ENCODE results near the gene ARL16. TPM values are rescaled to one million over a fixed set of nuclear protein-coding genes. Genes with fewer than 3 reads are reported as not detected.

The ARL16 gene
- total RNA-seq, 1 donor from 2014 or later, result 38.6 TPM

GRCh38 chr17:81685108-81685507 lies 1.5 kb upstream of the ARL16 start:
- peaks cover 97% of the 10 kb centered on the region for H3K79me2 ChIP-seq (ENCODE audit: insufficient read depth, low read length)
- no peaks in the 10 kb centered on the region for H3K27me3 Mint-ChIP-seq (ENCODE audit: low read depth, unreplicated experiment)
- H3K27ac ChIP-seq (ENCODE audit: low read depth, low read length), result peak overlapping the region; percentile 95

GRCh38 chr17:81684442-81684911 lies 880 bp upstream of the ARL16 start:
- Mint-ChIP-seq H3K4me1 (ENCODE audit: low read depth, unreplicated experiment) (peaks cover 14% of the 10 kb centered on the region), H3K27me3 (ENCODE audit: low read depth, unreplicated experiment) (no peaks in the 10 kb centered on the region), H3K27ac (ENCODE audit: unreplicated experiment) (peak overlapping the region; percentile 93), H3K9me3 (ENCODE audit: unreplicated experiment) (no peaks in the 10 kb centered on the region), H3K36me3 (ENCODE audit: low read depth, unreplicated experiment) (peaks cover 10% of the 10 kb centered on the region), H3K4me3 (ENCODE audit: unreplicated experiment) (peak overlapping the region; percentile 93)
- Histone ChIP-seq H2AFZ (ENCODE audit: low read depth, low read length) (no peak overlapping the region), H3K27ac (ENCODE audit: low read depth, low read length) (peak overlapping the region; percentile 95), H3K4me2 (ENCODE audit: low read length) (peak overlapping the region; percentile 97), H4K20me1 (ENCODE audit: insufficient read depth, low read length) (peaks cover 72% of the 10 kb centered on the region), H3K79me2 (ENCODE audit: insufficient read depth, low read length) (peaks cover 93% of the 10 kb centered on the region), H3K36me3 (ENCODE audit: insufficient read depth, low read length) (peaks cover 20% of the 10 kb centered on the region), H3K9me3 (ENCODE audit: insufficient read depth, low read depth, low read length) (no peaks in the 10 kb centered on the region), H3K9ac (ENCODE audit: low read length) (peak overlapping the region; percentile 93), H3K27me3 (ENCODE audit: insufficient read depth, low read length) (no peaks in the 10 kb centered on the region), H3K4me3 (ENCODE audit: insufficient read depth, low read depth, low read length) (peak overlapping the region; percentile 79), H3K4me1 (ENCODE audit: insufficient read depth, low read length) (peaks cover 29% of the 10 kb centered on the region)
- no peak for TF ChIP-seq CTCF (IDR thresholded peaks at IDR 0.05; ENCODE audit: insufficient read depth, low read depth, low read length)
- no peak for TF ChIP-seq EZH2 (IDR thresholded peaks at IDR 0.05; ENCODE audit: insufficient read depth, low read length)
- DNase-seq (ENCODE audit: low read depth) (no peak), FAIRE-seq (no peak)

More at GRCh38 chr17:81685108-81685507, 1.5 kb upstream of the ARL16 start:
- peak overlapping the region; percentile 93 for H3K27ac Mint-ChIP-seq (ENCODE audit: unreplicated experiment)
- DNase-seq (ENCODE audit: low read depth), result peak; percentile 66
- H3K4me2 ChIP-seq (ENCODE audit: low read length), result peak overlapping the region; percentile 97
- peaks cover 29% of the 10 kb centered on the region for H3K4me1 ChIP-seq (ENCODE audit: insufficient read depth, low read length)
- FAIRE-seq, result no peak
- peak overlapping the region; percentile 79 for H3K4me3 ChIP-seq (ENCODE audit: insufficient read depth, low read depth, low read length)
- H3K9me3 Mint-ChIP-seq (ENCODE audit: unreplicated experiment), result no peaks in the 10 kb centered on the region
- no peaks in the 10 kb centered on the region for H3K27me3 ChIP-seq (ENCODE audit: insufficient read depth, low read length)
- H3K4me1 Mint-ChIP-seq (ENCODE audit: low read depth, unreplicated experiment), result peaks cover 14% of the 10 kb centered on the region
- peaks cover 14% of the 10 kb centered on the region for H3K36me3 Mint-ChIP-seq (ENCODE audit: low read depth, unreplicated experiment)
- H2AFZ ChIP-seq (ENCODE audit: low read depth, low read length), result no peak overlapping the region
- H3K4me3 Mint-ChIP-seq (ENCODE audit: unreplicated experiment), result peak overlapping the region; percentile 93
- TF ChIP-seq CTCF (IDR thresholded peaks at IDR 0.05; ENCODE audit: insufficient read depth, low read depth, low read length) (no peak), EZH2 (IDR thresholded peaks at IDR 0.05; ENCODE audit: insufficient read depth, low read length) (no peak)
- H3K9me3 ChIP-seq (ENCODE audit: insufficient read depth, low read depth, low read length), result no peaks in the 10 kb centered on the region
- H3K36me3 ChIP-seq (ENCODE audit: insufficient read depth, low read length), result peaks cover 20% of the 10 kb centered on the region
- H3K9ac ChIP-seq (ENCODE audit: low read length), result peak overlapping the region; percentile 93
- H4K20me1 ChIP-seq (ENCODE audit: insufficient read depth, low read length), result peaks cover 75% of the 10 kb centered on the region

- no peak for DNase-seq (ENCODE audit: low read depth)
- Histone ChIP-seq H3K4me3 (ENCODE audit: insufficient read depth, low read depth, low read length) (peak overlapping the region; percentile 81), H3K4me2 (ENCODE audit: low read length) (peak overlapping the region; percentile 94)
These were observed 401 bp downstream of the ARL16 start for GRCh38 chr17:81683208-81683583.

More at GRCh38 chr17:81683208-81683583, 401 bp downstream of the ARL16 start:
- TF ChIP-seq EZH2 (IDR thresholded peaks at IDR 0.05; ENCODE audit: insufficient read depth, low read length), result no peak
- no peak for TF ChIP-seq CTCF (IDR thresholded peaks at IDR 0.05; ENCODE audit: insufficient read depth, low read depth, low read length)
- Mint-ChIP-seq H3K4me3 (ENCODE audit: unreplicated experiment) (peak overlapping the region; percentile 92), H3K27ac (ENCODE audit: unreplicated experiment) (peak overlapping the region; percentile 83), H3K27me3 (ENCODE audit: low read depth, unreplicated experiment) (no peaks in the 10 kb centered on the region), H3K36me3 (ENCODE audit: low read depth, unreplicated experiment) (peaks cover 8% of the 10 kb centered on the region), H3K9me3 (ENCODE audit: unreplicated experiment) (no peaks in the 10 kb centered on the region), H3K4me1 (ENCODE audit: low read depth, unreplicated experiment) (peaks cover 14% of the 10 kb centered on the region)
- H3K27me3 ChIP-seq (ENCODE audit: insufficient read depth, low read length), result no peaks in the 10 kb centered on the region
- H4K20me1 ChIP-seq (ENCODE audit: insufficient read depth, low read length), result peaks cover 59% of the 10 kb centered on the region
- no peak for FAIRE-seq
- H3K79me2 ChIP-seq (ENCODE audit: insufficient read depth, low read length), result peaks cover 80% of the 10 kb centered on the region
- H3K36me3 ChIP-seq (ENCODE audit: insufficient read depth, low read length), result peaks cover 19% of the 10 kb centered on the region
- H2AFZ ChIP-seq (ENCODE audit: low read depth, low read length), result peak overlapping the region; percentile 64
- H3K4me1 ChIP-seq (ENCODE audit: insufficient read depth, low read length), result peaks cover 29% of the 10 kb centered on the region
- H3K27ac ChIP-seq (ENCODE audit: low read depth, low read length), result peak overlapping the region; percentile 80
- H3K9ac ChIP-seq (ENCODE audit: low read length), result peak overlapping the region; percentile 93
- no peaks in the 10 kb centered on the region for H3K9me3 ChIP-seq (ENCODE audit: insufficient read depth, low read depth, low read length)

Measured in astrocyte (in vitro differentiated cells and primary cell).